ENCODE measurements around the gene ZNF436. TPM values are rescaled to one million over a fixed set of nuclear protein-coding genes. Genes with fewer than 3 reads are reported as not detected.

The ZNF436 gene
- total RNA-seq, 1 donor from 2014 or later: 17.4 TPM

GRCh38 chr1:23362218-23362713 lies 7.4 kb downstream of the ZNF436 start:
- peaks cover 84% of the 10 kb centered on the region for H3K36me3 Mint-ChIP-seq (ENCODE audit: unreplicated experiment)
- no peaks in the 10 kb centered on the region for H3K27me3 Mint-ChIP-seq (ENCODE audit: unreplicated experiment)
- H3K4me3 Mint-ChIP-seq (ENCODE audit: unreplicated experiment): no peak overlapping the region
- no peak overlapping the region for H3K27ac Mint-ChIP-seq (ENCODE audit: unreplicated experiment)
- no peak for TF ChIP-seq CTCF (IDR thresholded peaks at IDR 0.05)
- no peak for DNase-seq (ENCODE audit: extremely low spot score, unreplicated experiment)
- peaks cover 12% of the 10 kb centered on the region for H3K4me1 Mint-ChIP-seq (ENCODE audit: unreplicated experiment)
- H3K9me3 Mint-ChIP-seq (ENCODE audit: unreplicated experiment): peaks cover 47% of the 10 kb centered on the region

GRCh38 chr1:23358310-23358875 lies 11.2 kb downstream of the ZNF436 start:
- no peak for DNase-seq (ENCODE audit: extremely low spot score, unreplicated experiment)
- TF ChIP-seq CTCF (IDR thresholded peaks at IDR 0.05): no peak
- Mint-ChIP-seq H3K27ac (ENCODE audit: unreplicated experiment) (no peak overlapping the region), H3K36me3 (ENCODE audit: unreplicated experiment) (peaks cover 58% of the 10 kb centered on the region), H3K4me1 (ENCODE audit: unreplicated experiment) (peaks cover 3% of the 10 kb centered on the region), H3K4me3 (ENCODE audit: unreplicated experiment) (no peak overlapping the region), H3K27me3 (ENCODE audit: unreplicated experiment) (no peaks in the 10 kb centered on the region), H3K9me3 (ENCODE audit: unreplicated experiment) (peaks cover 38% of the 10 kb centered on the region)

- Mint-ChIP-seq H3K9me3 (ENCODE audit: unreplicated experiment) (peaks cover 30% of the 10 kb centered on the region), H3K36me3 (ENCODE audit: unreplicated experiment) (peaks cover 47% of the 10 kb centered on the region), H3K27me3 (ENCODE audit: unreplicated experiment) (no peaks in the 10 kb centered on the region), H3K27ac (ENCODE audit: unreplicated experiment) (no peak overlapping the region), H3K4me3 (ENCODE audit: unreplicated experiment) (no peak overlapping the region), H3K4me1 (ENCODE audit: unreplicated experiment) (peaks cover 3% of the 10 kb centered on the region)
- no peak for DNase-seq (ENCODE audit: extremely low spot score, unreplicated experiment)
- TF ChIP-seq CTCF (IDR thresholded peaks at IDR 0.05): no peak
These were observed 12.3 kb downstream of the ZNF436 start for GRCh38 chr1:23357138-23357908.

- Mint-ChIP-seq H3K27ac (ENCODE audit: unreplicated experiment) (no peak overlapping the region), H3K27me3 (ENCODE audit: unreplicated experiment) (no peaks in the 10 kb centered on the region), H3K36me3 (ENCODE audit: unreplicated experiment) (peaks cover 40% of the 10 kb centered on the region), H3K4me3 (ENCODE audit: unreplicated experiment) (no peak overlapping the region), H3K9me3 (ENCODE audit: unreplicated experiment) (peaks cover 26% of the 10 kb centered on the region), H3K4me1 (ENCODE audit: unreplicated experiment) (peaks cover 3% of the 10 kb centered on the region)
- no peak for DNase-seq (ENCODE audit: extremely low spot score, unreplicated experiment)
- no peak for TF ChIP-seq CTCF (IDR thresholded peaks at IDR 0.05)
These were observed 13.0 kb downstream of the ZNF436 start for GRCh38 chr1:23356471-23357137.

GRCh38 chr1:23354245-23354644 lies 15.4 kb downstream of the ZNF436 start:
- Mint-ChIP-seq H3K4me3 (ENCODE audit: unreplicated experiment) (no peak overlapping the region), H3K36me3 (ENCODE audit: unreplicated experiment) (peaks cover 17% of the 10 kb centered on the region), H3K27ac (ENCODE audit: unreplicated experiment) (no peak overlapping the region), H3K27me3 (ENCODE audit: unreplicated experiment) (no peaks in the 10 kb centered on the region), H3K9me3 (ENCODE audit: unreplicated experiment) (peaks cover 9% of the 10 kb centered on the region), H3K4me1 (ENCODE audit: unreplicated experiment) (peaks cover 3% of the 10 kb centered on the region)
- no peak for DNase-seq (ENCODE audit: extremely low spot score, unreplicated experiment)
- no peak for TF ChIP-seq CTCF (IDR thresholded peaks at IDR 0.05)

Data from osteocyte (in vitro differentiated cells).